Testis (tissue), 3 donors: ENCODE data around the gene MAP2. TPM values are rescaled to one million over a fixed set of nuclear protein-coding genes. Genes with fewer than 3 reads are reported as not detected.

Experiments used
- DNase-seq: peaks from one replicate; pipeline ENCODE4 v3.0.0-alpha.2; 2019
- H3K27ac ChIP-seq, 2 donors: fragments of 200-600 bp; sonication (generic); one replicate each; pipeline ENCODE4 v1.5.1; 2019
- H3K27me3 ChIP-seq: fragments of 200-600 bp; sonication (generic); one replicate; pipeline ENCODE4 v1.5.1; 2019
- H3K36me3 ChIP-seq: fragments of 200-600 bp; sonication (generic); one replicate; pipeline ENCODE4 v1.5.1; 2017; ENCODE audit warnings: low read depth; ENCODE audit errors: missing control alignments
- H3K4me1 ChIP-seq: fragments of 200-600 bp; sonication (generic); one replicate; pipeline ENCODE4 v1.5.1; 2019
- H3K4me3 ChIP-seq, 2 donors: fragments of 200-600 bp; sonication (generic); one replicate each; pipeline ENCODE4 v1.5.1; 2017 to 2019
- H3K9me3 ChIP-seq: fragments of 200-600 bp; sonication (generic); one replicate; pipeline ENCODE4 v1.5.1; 2017
- CTCF ChIP-seq, 3 experiments: fragments of 450-650 bp in 2 of 3; fragments of 200-600 bp in 1 of 3; sonication (generic) in 1 of 3; IDR thresholded peaks; one replicate each; pipeline ENCODE4 v1.5.1; 2016 to 2019; ENCODE audit warnings: antibody characterized with exemption in 3 of 3, mild to moderate bottlenecking in 2 of 3, moderate library complexity in 1 of 3
- POLR2A ChIP-seq: fragments of 450-650 bp; IDR thresholded peaks from one replicate; pipeline ENCODE4 v1.6.1; 2017; ENCODE audit warnings: antibody characterized with exemption, mild to moderate bottlenecking, moderate library complexity
- WGBS, 2 donors: methylation state at CpG; one replicate each; pipeline ENCODE4 v1.1.5; 2018; 5-methylcytosine and 5-hydroxymethylcytosine counted together
- intact Hi-C: fragments of 100-400 bp; cut with DNase I; formaldehyde crosslinking; loops from one replicate; pipeline ENCODE4 v1.15.1; 2023; ENCODE audit warnings: low total_unique reads
- polyA plus RNA-seq: library from polyadenylated mRNA; stranded (reverse); fragments of 350-450 nt; fragmentation: Illumina TruSeq; extraction: RNeasy Lipid Tissue Mini Kit (QIAGEN cat#74804); gene quantifications from one replicate; pipeline ENCODE4 v1.2.3, GENCODE V29; 2014; ENCODE audit warnings: low read depth, low replicate concordance; ENCODE audit not compliant: insufficient read depth
- total RNA-seq, 2 donors: library from RNA; depleted of rRNA; stranded (reverse); fragments of >200 nt; gene quantifications; one replicate each; pipeline ENCODE4 v1.2.3, GENCODE V29; 2016

Gene MAP2
- total and polyA plus RNA-seq, 3 donors from 2014 or later = 15.6 to 30.9 (median 20.9) TPM

- no peaks in the 10 kb centered on the region for H3K27me3 ChIP-seq
- no peak overlapping the region for H3K4me3 ChIP-seq
- intact Hi-C loops = no loop called here
- no peaks in the 10 kb centered on the region for H3K9me3 ChIP-seq
- no peak for DNase-seq
- TF ChIP-seq CTCF (IDR thresholded peaks at IDR 0.05) = no peak
- TF ChIP-seq POLR2A = no peak
- peak overlapping the region in 1 of 2 donors; percentile 81 for H3K27ac ChIP-seq
- H3K4me1 ChIP-seq = peaks cover 5% of the 10 kb centered on the region
- no peaks in the 10 kb centered on the region for H3K36me3 ChIP-seq
- 40 to 46% methylated on average over 4 of the region's 4 CpGs for WGBS, 2 donors
Measured at GRCh38 chr2:209495855-209496585, 72.2 kb downstream of the MAP2 start.

GRCh38 chr2:209496586-209496982, 72.7 kb downstream of the MAP2 start:
- Histone ChIP-seq H3K4me1 (peaks cover 5% of the 10 kb centered on the region), H3K27me3 (no peaks in the 10 kb centered on the region), H3K4me3 (no peak overlapping the region), H3K36me3 (no peaks in the 10 kb centered on the region), H3K9me3 (no peaks in the 10 kb centered on the region), H3K27ac (peak overlapping the region in 1 of 2 donors; percentile 81)
- DNase-seq = no peak
- no peak for TF ChIP-seq CTCF (IDR thresholded peaks at IDR 0.05)
- intact Hi-C loops = no loop called here

- Histone ChIP-seq H3K27ac (no peak overlapping the region), H3K4me3 (no peak overlapping the region), H3K36me3 (no peaks in the 10 kb centered on the region), H3K4me1 (peaks cover 5% of the 10 kb centered on the region), H3K9me3 (no peaks in the 10 kb centered on the region), H3K27me3 (no peaks in the 10 kb centered on the region)
- TF ChIP-seq CTCF (IDR thresholded peaks at IDR 0.05) (no peak), POLR2A (no peak)
- intact Hi-C loops = no loop called here
- DNase-seq = no peak
- WGBS, 2 donors = 93 to 100% methylated on average over 1 of the region's 1 CpG
Measured at GRCh38 chr2:209498614-209499013, 74.8 kb downstream of the MAP2 start.

GRCh38 chr2:209499069-209499468, 75.2 kb downstream of the MAP2 start:
- no peaks in the 10 kb centered on the region for H3K9me3 ChIP-seq
- no peaks in the 10 kb centered on the region for H3K36me3 ChIP-seq
- H3K4me1 ChIP-seq = peaks cover 5% of the 10 kb centered on the region
- no peak for DNase-seq
- no peaks in the 10 kb centered on the region for H3K27me3 ChIP-seq
- no peak overlapping the region for H3K4me3 ChIP-seq
- H3K27ac ChIP-seq = no peak overlapping the region
- intact Hi-C loops = no loop called here
- TF ChIP-seq CTCF (IDR thresholded peaks at IDR 0.05) = no peak
- no peak for TF ChIP-seq POLR2A

GRCh38 chr2:209501579-209501978, 77.7 kb downstream of the MAP2 start:
- no peaks in the 10 kb centered on the region for H3K27me3 ChIP-seq
- H3K27ac ChIP-seq = no peak overlapping the region
- no peaks in the 10 kb centered on the region for H3K9me3 ChIP-seq
- no peak for TF ChIP-seq CTCF (IDR thresholded peaks at IDR 0.05)
- TF ChIP-seq POLR2A = no peak
- H3K36me3 ChIP-seq = no peaks in the 10 kb centered on the region
- H3K4me1 ChIP-seq = no peaks in the 10 kb centered on the region
- no peak overlapping the region for H3K4me3 ChIP-seq
- WGBS, 2 donors = 59 to 67% methylated on average over 2 of the region's 2 CpGs
- no peak for DNase-seq
- intact Hi-C loops = no loop called here
